Left lung (tissue), 10 donors: Measurements from ENCODE around the gene SLIT3. TPM values are rescaled to one million over a fixed set of nuclear protein-coding genes. Genes with fewer than 3 reads are reported as not detected.

Source experiments
- ATAC-seq: fragments of 200-7000 bp; cut with Tn5 transposase; one replicate; pipeline ENCODE4 v1.9.1; 2020; ENCODE audit warnings: moderate library complexity
- DNase-seq, 4 donors: peaks; one replicate each; pipeline ENCODE4 v3.0.0-alpha.2; 2013 to 2020
- H3K27ac ChIP-seq, 2 donors: fragments of 200-600 bp; sonication (generic) in 1 of 2; one replicate each; pipeline versions ENCODE4 v1.5.0 to v1.8.0; 2020 to 2021
- H3K27me3 ChIP-seq, 2 donors: fragments of 200-600 bp; sonication (generic) in 1 of 2; one replicate each; pipeline versions ENCODE4 v1.5.0 to v1.8.0; 2020 to 2021
- H3K36me3 ChIP-seq, 2 donors: fragments of 200-600 bp; sonication (generic) in 1 of 2; one replicate each; pipeline versions ENCODE4 v1.5.0 to v1.8.0; 2020 to 2021
- H3K4me1 ChIP-seq, 2 donors: fragments of 200-600 bp; one replicate each; pipeline ENCODE4 v1.8.0; 2021
- H3K4me3 ChIP-seq, 2 donors: fragments of 200-600 bp; sonication (generic) in 1 of 2; one replicate each; pipeline versions ENCODE4 v1.5.0 to v1.8.0; 2020 to 2021; ENCODE audit warnings: mild to moderate bottlenecking in 1 of 2
- H3K9me3 ChIP-seq, 2 donors: fragments of 200-600 bp; sonication (generic) in 1 of 2; one replicate each; pipeline versions ENCODE4 v1.5.0 to v1.8.0; 2020 to 2021
- intact Hi-C, 2 donors: fragments of 100-400 bp; cut with DNase I; formaldehyde crosslinking; loops; one replicate each; pipeline versions ENCODE4 v1.11.2 to v1.14.2; 2022
- polyA plus RNA-seq, 6 donors: library from polyadenylated mRNA; unstranded; fragments of 120-200 nt; gene quantifications; one replicate each; pipeline ENCODE4 v1.2.1, GENCODE V29; 2013; ENCODE audit not compliant: insufficient read length in 6 of 6
- total RNA-seq, 2 donors: library from RNA; stranded (reverse); fragmentation: NEBNext Ultra II Directional; extraction: Animal tissue kit (Norgen Biotek cat#: 25700); gene quantifications; one replicate each; pipeline ENCODE4 v1.2.1, GENCODE V29; 2021
- TF ChIP-seq, protein P1 (sequence below), 2 donors: fragments of 200-600 bp; sonication (generic) in 1 of 2; IDR thresholded peaks; one replicate each; pipeline versions ENCODE4 v1.5.0 to v1.8.0; 2021; ENCODE audit warnings: antibody characterized with exemption in 2 of 2
- donor health status: DM: no; HTN: yes; CAD: no.
- donor health status: DM: no; HTN: no; CAD: no.

Gene SLIT3
- total and polyA plus RNA-seq, 8 donors: 37.6 to 77.1 (median 45.9) TPM

DNA sequence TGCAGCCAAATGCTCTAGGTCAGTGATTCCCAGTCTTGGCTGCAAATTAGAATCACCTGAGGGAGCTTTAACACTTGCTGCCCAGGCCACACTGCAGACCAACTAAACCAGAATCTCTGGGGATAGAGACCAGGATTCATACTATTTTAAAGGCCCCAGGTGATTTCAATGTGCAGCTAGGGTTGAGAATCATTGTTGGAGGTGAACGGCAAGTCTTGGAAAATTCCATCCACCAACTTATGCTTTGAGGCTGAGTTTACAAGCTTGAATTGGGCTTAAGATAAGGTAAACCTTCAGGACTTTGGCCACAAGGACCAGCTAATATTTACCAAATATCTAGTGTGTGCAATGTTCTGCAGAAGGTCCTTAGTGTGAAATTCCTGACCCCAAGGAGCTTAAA is 27.5 kb downstream of the SLIT3 start:
- DNase-seq (no peak), ATAC-seq (no peak)
- no peaks in the 10 kb centered on the region for H3K27me3 ChIP-seq
- TF ChIP-seq, protein P1, sequence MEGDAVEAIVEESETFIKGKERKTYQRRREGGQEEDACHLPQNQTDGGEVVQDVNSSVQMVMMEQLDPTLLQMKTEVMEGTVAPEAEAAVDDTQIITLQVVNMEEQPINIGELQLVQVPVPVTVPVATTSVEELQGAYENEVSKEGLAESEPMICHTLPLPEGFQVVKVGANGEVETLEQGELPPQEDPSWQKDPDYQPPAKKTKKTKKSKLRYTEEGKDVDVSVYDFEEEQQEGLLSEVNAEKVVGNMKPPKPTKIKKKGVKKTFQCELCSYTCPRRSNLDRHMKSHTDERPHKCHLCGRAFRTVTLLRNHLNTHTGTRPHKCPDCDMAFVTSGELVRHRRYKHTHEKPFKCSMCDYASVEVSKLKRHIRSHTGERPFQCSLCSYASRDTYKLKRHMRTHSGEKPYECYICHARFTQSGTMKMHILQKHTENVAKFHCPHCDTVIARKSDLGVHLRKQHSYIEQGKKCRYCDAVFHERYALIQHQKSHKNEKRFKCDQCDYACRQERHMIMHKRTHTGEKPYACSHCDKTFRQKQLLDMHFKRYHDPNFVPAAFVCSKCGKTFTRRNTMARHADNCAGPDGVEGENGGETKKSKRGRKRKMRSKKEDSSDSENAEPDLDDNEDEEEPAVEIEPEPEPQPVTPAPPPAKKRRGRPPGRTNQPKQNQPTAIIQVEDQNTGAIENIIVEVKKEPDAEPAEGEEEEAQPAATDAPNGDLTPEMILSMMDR (IDR thresholded peaks at IDR 0.05): no peak
- H3K36me3 ChIP-seq: no peaks in the 10 kb centered on the region
- no peak overlapping the region for H3K27ac ChIP-seq
- intact Hi-C loops: no loop called here
- H3K4me1 ChIP-seq: no peaks in the 10 kb centered on the region
- no peaks in the 10 kb centered on the region for H3K9me3 ChIP-seq
- no peak overlapping the region for H3K4me3 ChIP-seq

DNA sequence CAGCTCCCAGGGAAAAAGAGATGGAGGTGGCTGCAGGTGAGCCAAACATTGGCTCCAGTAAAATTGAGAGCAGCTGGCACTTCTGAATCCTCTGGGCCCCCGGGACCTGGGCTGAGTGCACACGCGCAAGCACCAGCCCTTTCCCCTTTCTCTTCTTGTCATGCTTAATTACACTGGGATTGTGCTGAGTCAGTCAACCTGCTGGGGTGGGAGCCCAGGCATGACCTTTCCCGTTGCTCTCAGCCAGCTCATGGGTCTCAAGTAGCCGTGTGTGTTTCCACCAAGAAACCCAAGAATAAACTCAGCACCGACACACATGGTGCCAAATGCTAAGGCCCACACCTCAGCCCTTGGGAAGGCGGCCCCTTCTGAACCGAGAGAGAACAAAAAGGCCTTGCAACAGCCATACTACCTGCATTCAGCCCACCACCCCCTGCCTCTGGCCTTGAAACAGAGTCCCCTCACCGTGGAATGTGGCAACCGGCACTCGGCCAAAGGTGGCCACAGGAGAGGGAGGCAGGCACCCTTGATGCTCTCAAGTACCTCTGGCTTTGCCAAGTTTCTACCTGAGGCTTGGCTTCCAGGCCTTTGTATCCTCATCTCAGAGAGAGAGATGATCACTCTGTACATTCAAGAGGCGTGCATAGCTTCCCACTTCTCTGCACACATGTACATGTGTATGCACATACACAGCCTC is 28.1 kb downstream of the SLIT3 start:
- DNase-seq (no peak), ATAC-seq (no peak)
- TF ChIP-seq, protein P1 (IDR thresholded peaks at IDR 0.05): no peak
- Histone ChIP-seq H3K4me1 (no peaks in the 10 kb centered on the region), H3K27ac (no peak overlapping the region), H3K27me3 (no peaks in the 10 kb centered on the region), H3K36me3 (no peaks in the 10 kb centered on the region), H3K4me3 (no peak overlapping the region), H3K9me3 (no peaks in the 10 kb centered on the region)
- intact Hi-C loops: no loop called here

DNA sequence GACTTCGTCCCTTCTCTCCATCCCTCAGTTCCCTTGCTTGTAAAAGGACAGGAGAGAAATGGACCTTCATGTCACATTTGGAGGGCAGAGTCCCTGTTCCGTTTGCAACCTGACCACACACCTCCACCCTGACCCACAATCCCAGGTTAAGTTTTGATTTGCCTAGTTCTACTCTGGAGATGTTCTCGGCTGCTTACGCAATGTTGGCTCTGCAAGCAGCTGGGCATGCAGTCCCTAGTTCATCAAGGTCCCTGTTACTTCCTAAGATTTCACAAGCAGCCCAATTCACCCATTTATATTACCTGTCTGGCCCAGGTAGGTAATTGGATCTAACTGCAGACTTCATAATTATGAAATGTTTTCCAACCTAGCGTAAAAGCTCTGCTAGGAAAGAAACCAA is 28.8 kb downstream of the SLIT3 start:
- no peaks in the 10 kb centered on the region for H3K36me3 ChIP-seq
- no peaks in the 10 kb centered on the region for H3K4me1 ChIP-seq
- DNase-seq (no peak), ATAC-seq (no peak)
- TF ChIP-seq, protein P1 (IDR thresholded peaks at IDR 0.05): no peak
- H3K4me3 ChIP-seq: no peak overlapping the region
- H3K27me3 ChIP-seq: no peaks in the 10 kb centered on the region
- H3K9me3 ChIP-seq: no peaks in the 10 kb centered on the region
- H3K27ac ChIP-seq: no peak overlapping the region
- intact Hi-C loops: no loop called here

DNA sequence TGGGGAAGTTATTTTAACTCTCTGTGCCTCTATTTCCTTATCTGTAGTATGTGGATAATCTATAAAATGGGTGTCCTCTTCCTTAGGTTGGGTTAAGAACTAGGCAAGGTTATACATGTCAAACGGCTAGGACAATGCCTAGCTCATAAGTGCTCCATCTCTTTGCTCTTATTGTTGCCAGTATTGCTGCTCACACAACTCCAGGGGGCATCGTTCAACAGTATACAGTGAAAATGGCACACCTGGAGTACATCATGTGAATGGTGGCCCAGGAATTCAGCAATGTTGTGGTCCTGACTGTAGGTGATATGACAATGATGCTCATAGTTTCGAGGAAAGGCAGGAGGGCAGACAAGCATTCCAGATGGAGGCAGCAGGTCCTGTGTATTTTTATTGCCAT is 30.1 kb downstream of the SLIT3 start:
- intact Hi-C loops: no loop called here
- no peak overlapping the region for H3K4me3 ChIP-seq

DNA sequence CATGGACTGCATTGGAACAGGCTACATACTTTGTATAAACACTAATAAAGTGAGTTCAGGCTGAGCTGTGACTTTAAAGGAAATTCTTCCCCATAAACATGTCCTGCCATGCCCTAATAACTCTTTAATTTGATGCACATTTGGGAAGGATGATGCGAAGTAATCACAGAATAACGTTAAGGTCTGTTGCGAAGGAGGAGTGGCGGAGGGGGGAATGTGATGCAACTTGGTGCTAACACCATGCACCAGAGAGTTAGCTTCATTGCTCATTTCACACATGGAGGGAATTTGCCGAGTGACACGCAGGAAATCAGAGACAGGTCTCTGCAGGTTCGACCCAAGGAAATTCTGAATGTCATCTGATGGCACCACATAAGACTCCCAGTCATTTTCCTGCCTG is 32.9 kb downstream of the SLIT3 start:
- no peak overlapping the region for H3K27ac ChIP-seq
- DNase-seq (no peak), ATAC-seq (no peak)
- no peaks in the 10 kb centered on the region for H3K4me1 ChIP-seq
- intact Hi-C loops: no loop called here
- H3K4me3 ChIP-seq: no peak overlapping the region
- TF ChIP-seq, protein P1 (IDR thresholded peaks at IDR 0.05): no peak
- no peaks in the 10 kb centered on the region for H3K9me3 ChIP-seq
- no peaks in the 10 kb centered on the region for H3K36me3 ChIP-seq
- H3K27me3 ChIP-seq: no peaks in the 10 kb centered on the region

More for the DNA sequence above, 30.1 kb downstream of the SLIT3 start:
- no peak for ATAC-seq
- H3K4me1 ChIP-seq: no peaks in the 10 kb centered on the region
- DNase-seq: no peak
- TF ChIP-seq, protein P1 (IDR thresholded peaks at IDR 0.05): no peak
- H3K36me3 ChIP-seq: no peaks in the 10 kb centered on the region
- no peaks in the 10 kb centered on the region for H3K9me3 ChIP-seq
- H3K27me3 ChIP-seq: no peaks in the 10 kb centered on the region
- no peak overlapping the region for H3K27ac ChIP-seq
